Inflammatory macrophage treated with lipopolysaccharide for 1 hour (primary cell): ENCODE data around the gene REEP6.
A peak's percentile ranks its signal among the peaks of the same experiment; 100 is the strongest.

Experiments used
- DNase-seq, 2 donors: peaks; one replicate each; pipeline ENCODE4 v3.0.0-alpha.2; 2020 to 2022

Gene REEP6

DNA sequence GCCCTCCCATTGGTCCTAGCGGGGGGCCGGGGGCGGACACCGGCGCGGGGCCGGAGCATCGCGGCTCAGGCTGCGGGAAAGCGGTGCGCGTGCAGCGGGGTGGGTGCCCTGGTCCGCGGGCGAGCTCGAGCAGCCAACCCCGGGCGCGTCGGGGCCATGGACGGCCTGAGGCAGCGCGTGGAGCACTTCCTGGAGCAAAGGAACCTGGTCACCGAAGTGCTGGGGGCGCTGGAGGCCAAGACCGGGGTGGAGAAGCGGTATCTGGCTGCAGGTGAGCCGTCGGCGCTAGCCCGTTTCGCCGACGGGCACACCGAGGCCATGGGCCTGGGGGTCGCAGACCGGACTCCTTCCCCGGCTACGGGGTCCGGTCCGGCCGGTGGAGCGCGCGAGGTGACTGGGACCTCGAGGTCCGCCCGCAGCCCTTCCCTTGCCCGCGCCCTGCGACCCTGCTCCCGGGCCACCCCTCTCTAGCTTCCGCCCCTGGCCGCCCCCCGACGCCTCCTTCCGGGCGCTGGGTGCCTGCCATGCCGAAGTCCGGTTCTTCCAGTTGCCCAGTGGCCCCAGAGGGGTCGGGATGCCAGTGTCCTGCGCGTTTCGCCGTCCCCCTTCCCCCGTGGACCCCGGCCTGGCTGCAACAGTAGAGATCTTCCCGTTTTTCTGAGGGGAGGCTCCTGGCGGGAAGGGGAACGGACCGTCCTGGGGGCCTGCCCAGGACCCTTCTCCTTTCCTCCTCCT, at the start of gene REEP6:
Gene REEP6 (plus strand): TSS at position 68 of the 735 bp plus-strand sequence. CDS start 89 bp downstream, at position 157.
- no peak for DNase-seq

DNA sequence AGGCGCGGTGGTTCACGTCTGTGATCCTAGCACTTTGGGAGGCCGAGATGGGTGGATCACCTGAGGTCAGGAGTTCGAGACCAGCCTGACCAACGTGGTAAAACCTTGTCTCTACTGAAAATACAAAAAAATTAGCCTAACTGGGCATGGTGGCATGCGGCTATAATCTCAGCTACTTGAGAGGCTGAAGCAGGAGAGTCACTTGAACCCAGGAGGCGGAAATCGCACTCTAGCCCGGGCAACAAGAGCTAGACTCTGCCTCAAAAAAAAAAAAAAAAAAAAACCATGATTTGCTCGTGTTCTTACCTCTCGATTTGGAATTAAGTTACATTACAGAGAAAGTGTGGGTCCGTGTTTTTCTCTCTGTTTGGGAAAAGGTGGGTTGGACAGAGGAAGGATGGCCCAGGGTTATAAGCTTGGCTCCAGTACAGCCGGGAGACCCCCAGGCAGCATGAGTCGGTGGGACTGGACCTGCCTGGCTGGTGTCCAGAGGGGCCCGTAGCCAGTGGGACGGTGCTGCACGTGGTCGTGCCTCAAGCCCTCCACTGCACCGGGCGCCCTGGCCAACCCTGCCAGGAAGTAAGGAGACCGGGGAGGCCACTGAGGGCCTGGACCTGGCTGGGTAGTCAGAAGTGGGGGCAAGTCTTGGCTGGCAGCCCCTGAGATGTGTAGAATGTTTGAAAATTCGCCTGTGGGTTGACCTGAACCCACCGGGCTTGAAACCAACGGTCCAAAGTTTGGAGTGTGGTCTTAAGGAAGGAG, 49.1 kb upstream of the REEP6 start:
- no peak for DNase-seq

DNA sequence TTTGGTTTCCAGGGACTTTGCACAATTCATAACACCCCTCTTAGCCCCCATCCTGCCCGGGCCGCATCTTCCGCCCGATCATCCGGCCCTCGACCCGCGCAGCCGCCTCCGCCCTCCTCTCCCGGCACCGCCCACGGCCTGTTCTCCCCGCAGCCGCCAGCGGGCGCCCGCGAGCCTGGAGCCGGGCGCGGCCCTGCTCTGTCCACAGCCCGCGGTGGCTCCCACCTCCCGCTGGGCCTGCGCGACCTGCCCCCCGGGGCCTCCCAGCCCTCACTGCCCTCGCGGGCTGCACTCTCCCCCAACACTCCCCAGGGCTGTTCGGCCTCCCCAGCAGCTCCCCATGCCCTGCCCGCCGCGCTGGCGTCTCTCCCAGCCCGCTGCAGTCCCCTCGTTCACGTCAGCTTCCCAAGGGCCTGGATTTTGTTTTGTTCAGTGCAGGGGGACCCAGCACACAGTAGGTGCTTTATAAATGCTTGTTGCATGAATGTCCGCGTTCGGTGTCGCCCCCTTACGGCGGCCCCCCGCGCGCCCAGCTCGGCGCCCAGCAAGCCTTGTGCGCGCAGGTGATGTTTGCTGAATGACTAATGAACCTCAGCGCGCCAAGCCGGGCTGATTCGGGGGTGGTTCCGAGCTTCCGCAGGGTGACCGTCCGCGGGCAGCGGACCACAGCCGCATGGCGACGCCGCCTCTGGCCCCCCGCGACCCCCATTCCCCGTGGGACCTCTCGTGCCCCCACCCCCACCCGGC, 45.6 kb upstream of the REEP6 start:
- peak; percentile 35 to 85 for DNase-seq

DNA sequence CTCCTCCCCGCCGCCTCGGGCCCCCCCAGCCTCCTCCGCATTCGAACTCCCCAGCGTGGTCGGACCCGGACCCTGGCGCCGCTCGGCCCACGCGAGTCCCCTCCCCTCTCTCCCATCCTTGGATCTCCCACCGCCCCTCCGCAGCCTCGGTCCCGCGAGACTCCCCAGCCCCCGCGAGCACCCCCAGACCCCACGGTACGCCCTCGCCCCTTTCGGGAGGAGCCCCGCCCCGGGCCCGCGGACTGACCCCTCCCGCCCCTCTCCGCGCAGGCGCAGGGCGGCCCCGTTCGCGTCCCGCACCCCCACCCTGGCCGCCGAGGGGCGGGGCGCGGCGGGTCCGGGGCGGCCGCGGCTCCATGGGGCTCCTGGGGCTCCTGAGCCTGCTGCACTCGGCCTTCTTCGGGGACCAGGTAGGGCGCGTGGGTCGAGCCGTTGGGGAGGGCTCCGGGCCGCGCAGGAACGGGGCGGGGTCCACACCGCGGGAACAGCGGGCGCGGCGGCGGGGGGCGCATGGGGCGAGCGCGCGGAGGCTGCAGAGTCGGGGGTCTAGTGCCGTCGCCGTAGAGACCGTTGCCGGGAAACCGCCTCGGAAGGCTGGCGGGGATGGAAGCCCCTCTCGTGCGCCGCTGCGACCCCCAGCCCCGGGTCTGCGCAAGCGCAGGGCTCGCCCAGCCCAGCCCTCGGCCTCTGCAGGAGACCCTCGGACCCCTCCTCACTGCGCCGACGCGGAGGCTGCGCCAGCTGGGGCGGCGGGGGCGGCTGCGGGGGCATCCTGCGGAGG, 44.9 kb upstream of the REEP6 start:
- no peak for DNase-seq

DNA sequence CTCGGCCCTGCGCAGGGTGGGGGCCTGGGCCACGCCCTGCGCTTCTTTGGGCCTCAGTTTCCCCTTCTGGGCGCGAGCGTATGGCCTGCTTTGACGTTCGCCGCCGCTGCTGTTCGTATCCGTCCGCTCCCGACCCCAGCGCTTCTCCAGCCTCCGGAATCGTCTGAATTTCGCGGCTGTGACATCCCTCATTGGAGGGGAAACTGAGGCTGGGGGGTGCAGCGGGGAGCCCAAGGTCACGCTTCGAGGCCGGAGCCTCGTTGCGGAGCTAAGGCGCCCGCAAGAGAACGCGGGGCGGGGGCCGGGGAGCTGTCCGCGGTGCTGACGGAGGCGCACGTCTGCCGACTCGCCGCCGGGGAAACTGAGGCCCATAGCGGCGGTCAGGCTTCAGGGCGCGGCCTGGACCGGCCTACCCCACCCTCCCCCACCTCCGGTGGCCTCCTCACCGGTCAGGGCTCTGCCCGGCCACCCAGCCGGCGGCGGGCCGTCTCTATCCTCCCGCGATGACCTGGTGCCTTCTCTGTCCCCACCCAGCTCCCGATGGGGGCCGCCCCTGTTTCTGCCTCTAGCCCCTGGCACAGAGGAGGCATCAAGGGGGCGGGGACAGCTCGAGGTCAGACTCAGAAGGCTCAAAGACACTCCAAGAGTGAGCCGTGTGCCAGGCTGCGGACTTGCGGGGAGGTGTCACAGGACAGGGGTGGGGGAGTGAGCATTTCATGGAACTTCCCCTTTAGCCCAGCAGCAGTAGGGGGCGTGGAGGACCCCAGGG, 44.1 kb upstream of the REEP6 start:
- DNase-seq = no peak

DNA sequence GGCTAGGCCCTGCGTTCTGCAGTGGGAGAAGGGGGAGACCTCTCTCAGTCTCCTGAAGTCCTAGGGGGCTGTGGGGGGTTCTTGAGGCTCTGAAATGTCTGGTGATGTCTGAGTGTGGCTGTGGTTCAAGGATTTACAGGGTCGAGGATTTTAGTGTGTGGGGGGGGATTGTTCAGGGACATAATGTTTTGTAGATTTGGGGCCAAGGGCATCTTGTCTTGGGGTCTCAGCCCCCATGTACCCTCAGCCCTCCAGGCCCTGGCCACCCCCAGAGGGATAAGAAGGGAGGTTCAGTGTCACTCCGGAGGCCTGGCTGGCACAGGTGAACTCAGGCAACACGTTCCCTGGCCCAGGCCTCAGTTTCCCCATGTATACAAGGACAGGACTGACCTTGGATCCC, 43.5 kb upstream of the REEP6 start:
- no peak for DNase-seq

DNA sequence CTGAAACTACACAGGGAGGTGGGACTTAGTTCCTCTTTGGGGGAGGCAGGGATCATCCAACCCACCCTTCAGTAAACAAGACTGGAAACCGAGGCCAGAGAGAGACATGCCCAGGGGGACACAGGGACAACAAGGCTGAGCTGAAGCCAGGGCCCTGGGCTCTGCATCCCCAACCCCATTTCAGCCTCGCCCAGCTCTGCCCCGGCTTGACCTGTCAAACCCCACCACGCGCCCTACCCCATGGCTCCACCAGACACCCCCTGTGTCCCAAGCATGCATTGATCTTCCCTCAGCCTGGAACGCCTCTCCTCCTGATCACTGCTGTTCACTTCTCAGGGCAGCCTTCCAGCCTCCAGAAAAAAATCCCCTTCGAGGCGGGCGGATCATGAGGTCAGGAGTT, 43.0 kb upstream of the REEP6 start:
- no peak for DNase-seq

DNA sequence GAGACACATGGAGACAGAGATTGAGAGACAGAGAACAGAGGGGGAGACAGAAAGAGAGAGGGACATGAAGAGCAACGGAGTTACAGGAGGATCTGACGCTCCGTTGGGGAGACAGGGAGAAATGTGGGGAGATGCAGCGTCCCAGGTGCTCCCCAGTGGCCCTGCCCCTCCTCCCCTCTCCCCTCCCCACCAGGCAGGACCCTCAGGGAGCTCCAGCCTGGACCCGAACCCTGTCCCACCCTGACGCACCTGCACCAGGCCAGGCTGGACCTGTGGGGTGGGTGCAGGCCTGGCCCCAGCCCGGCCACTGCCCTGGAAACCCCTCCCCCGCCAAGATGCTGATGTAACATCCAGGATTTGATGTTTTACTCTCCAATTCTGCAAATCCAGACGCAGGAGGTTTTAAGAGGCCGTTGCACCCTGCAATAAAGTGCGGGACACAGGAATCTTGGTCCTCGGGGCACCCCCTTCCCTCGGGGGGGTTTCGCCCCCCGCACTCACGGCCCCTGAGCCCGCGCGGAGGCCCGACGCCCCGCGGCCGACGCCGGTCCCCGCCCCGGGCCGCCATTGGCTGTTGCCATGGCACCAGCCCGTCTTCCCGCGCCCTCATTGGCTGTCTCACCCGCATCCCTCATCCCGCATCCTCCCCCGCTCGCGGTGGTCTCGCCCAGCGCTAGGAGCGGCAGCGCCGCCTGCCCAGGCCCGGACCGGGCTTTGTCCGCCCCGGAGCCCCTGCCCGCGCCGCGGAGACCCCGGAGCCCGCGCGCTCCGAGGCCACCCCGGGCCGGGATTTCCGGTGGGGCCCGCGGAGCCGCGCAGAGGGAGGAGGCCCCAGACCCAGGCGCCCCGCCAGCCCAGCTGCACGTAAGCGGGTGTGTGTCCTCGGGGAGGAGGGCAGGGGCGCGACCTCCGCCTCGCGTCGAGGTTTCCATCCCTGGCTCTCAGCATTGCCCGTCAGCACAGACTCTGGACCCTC, 41.2 kb upstream of the REEP6 start, which contains the start of gene APC2:
Gene APC2 (plus strand): TSS at position 655 of the 976 bp plus-strand sequence. CDS start 2,881 bp downstream, outside the sequence.
- DNase-seq = no peak

DNA sequence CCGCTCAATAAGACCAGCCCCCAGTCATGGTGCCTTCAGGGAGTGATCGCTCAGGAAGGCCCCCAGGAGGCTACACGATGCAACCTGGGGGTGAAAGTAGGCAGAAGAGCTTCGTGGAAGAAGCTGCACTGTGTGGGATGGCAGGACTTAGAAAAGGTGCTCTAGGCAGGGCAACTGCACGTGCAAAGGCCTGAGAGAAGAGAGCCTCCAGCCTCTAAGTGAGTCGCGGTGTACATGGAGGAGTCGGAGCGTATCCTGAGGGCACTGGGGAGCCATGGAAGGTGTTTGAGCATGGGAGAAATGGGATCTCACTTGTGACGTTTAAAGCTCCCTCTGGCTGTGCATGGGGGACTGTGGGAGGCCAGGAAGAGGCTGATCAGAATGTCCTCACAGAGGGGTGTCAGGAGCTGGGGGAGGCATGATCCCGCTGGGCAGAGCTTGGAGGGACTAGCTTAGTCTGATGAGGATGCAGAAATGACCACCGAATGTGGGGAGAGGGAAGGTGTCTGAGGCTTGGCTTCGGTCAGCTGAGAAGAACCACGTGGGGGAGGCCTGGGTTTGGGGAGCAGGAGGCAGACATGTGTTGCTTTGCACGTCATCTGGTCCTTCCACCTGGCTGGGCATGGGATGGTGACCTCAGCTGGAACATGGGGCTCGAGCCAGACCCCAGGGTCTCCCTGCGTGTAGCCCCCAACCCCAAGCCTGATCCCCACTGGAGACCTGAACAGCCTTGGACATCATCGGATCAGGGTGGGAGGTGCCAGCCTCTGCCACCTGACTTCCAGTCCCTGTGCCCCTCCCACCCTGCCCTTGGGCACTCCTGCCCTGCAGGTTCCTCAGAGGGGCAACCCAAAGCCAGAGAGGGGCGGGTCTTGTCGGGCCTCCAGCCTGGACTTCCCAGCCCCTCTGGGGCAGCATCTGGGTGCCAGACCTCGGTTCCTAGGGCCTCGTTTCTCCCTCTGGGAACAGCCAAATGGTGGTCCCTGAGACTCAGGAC, 39.9 kb upstream of the REEP6 start:
- DNase-seq = no peak

DNA sequence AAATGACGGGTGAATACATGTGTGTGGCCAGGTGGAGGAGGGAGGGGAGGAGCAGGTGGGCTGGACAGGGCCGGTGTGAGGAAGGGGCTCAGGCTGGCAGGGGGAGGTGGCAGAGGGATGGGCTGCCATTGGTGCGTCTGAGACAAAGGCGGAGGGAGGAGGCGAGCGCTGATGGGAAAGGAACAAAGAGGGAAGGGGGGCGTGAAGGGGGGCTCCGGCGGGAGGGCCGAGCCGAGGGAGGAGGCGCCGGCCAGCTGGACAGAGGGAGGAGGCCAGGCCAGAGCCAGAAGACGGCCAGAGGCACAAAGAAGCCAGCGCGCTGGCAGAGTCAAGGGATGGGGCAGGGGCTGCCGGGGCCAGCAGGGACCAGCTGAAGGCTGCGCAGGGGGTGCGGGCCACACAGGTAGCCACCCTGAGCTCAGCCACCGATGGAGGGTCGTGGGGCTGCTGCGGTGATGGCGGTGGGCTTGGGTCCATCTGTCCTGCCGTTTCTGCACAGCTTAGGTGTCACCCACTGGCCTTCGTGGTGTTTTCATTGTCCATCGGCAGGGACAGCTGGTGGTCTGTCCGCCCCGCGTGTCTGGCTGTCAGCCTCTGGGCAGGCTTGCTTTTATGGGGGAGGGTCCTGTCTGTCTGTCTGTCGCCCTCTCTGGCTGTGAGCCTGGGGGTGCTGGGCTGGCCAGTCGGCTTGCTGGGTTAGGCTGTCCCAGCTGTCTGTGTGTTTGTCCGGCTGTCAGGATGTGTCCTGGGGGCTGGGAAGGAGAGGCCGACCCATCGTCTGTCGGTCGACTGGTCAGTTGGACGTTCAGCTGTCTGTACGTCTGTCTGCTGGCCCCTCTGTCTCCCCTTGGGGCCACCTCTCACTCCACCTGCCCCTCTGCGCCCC, 38.8 kb upstream of the REEP6 start:
- no peak for DNase-seq

DNA sequence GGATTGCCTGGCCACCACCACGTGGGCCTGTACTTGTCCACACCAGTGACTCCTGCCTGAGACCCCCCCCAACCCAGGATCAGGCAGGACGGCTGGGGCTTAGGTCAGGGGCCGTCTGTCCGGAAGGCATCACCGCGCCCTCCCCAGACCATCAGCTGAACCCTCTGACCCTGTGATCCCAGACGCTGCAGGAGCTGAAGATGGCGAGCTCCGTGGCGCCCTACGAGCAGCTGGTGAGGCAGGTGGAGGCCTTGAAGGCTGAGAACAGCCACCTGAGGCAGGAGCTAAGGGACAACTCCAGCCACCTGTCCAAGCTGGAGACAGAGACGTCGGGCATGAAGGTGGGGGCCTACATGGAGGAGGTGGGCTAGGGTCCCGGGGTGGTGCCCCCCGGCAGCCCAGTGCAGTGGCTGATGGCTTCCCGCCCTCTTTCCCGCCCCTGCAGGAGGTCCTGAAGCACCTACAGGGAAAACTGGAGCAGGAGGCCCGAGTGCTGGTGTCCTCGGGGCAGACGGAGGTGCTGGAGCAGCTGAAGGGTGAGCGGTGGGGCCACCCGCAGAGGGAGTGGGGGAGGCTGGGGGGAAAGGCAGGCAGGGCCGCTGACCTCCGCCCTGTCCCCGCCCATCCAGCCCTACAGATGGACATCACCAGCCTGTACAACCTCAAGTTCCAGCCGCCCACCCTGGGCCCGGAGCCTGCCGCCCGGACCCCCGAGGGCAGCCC, 38.0 kb upstream of the REEP6 start:
- no peak for DNase-seq

DNA sequence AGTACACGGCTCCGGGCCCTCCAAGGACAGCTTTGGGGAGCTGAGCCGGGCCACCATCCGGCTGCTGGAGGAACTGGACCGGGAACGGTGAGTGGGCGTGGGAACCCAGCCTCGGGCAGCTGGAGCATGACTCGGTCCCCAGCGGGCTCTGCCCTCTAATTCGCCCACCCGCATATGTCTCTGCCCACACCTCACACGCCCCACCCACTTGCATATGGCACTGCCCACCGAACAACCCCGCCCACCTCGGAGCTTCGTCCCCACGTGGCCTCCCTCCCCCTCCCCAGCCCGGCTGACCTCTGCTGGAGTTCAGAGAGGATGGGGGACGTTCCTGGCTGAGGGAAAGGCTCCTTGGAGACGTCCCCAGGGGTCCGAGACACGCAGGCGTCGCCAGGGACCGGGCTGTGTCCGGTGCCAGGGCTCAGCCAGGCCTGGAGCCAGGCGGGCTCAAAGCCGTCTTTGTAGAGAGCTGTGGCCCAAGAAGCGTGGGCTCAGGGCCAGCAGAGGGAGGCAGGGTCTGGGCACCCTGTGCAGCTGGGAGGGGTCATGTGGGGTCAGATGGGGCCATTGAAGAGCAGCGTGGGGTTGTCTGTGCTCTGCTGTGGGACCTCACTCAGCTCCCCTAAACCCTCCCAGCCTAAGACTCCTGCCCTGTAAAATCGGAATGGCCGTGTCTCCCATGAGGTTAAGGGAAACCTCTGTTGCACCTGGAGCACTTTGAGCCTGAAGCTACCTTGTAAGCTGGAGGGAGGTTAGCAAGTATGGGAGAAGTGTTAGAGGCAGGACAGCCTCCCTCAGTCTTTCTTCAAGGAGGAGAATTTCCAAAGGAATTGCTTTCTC, 37.2 kb upstream of the REEP6 start:
- DNase-seq = peak; percentile 26 to 52

DNA sequence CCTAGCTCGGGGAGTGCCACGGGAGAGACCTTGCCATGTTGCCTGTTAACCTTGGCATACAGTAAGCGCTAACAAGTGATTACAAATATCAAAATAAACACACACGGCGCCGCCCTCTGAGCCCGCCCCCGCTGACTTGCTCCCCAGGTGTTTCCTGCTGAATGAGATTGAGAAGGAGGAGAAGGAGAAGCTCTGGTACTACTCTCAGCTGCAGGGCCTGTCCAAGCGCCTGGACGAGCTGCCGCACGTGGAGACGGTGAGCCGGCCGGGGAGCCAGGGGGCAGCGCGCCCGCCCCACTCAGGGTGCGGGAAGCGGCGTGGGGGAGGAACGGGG, 36.0 kb upstream of the REEP6 start:
- no peak for DNase-seq

DNA sequence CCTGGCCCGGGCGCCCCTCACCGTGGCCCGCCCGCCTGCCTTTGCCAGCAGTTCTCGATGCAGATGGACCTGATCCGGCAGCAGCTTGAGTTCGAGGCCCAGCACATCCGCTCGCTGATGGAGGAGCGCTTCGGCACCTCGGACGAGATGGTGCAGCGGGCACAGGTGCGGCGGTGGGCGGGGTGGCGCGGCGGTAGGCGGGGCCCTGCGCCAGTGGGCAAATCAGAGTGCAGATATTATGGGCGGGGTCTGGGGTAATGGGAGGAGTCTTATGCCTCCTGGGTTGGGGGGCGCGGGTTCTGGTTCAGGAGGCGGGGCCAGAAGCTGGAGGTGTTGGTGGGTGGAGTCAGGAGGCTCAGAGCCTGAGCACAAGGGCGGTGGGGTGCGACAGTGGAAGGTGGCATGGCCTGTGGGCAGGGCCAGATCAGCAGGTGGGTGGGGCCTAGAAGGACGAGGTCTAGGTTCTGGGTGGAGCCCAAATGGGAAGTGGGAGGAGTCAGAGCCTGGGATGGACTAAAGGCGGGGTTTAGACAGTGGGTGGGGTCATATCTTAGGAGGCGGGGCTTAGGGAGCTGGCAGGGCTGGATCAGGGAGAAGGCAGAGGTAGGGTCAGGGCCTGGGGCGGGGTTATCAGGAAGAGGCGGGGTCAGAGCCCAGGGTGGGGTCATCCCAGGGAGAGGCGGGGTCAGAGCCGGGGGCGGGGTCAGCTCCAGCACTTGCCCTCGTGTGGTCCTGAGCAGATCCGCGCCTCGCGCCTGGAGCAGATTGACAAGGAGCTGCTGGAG, 35.5 kb upstream of the REEP6 start:
- peak; percentile 66 to 87 for DNase-seq

DNA sequence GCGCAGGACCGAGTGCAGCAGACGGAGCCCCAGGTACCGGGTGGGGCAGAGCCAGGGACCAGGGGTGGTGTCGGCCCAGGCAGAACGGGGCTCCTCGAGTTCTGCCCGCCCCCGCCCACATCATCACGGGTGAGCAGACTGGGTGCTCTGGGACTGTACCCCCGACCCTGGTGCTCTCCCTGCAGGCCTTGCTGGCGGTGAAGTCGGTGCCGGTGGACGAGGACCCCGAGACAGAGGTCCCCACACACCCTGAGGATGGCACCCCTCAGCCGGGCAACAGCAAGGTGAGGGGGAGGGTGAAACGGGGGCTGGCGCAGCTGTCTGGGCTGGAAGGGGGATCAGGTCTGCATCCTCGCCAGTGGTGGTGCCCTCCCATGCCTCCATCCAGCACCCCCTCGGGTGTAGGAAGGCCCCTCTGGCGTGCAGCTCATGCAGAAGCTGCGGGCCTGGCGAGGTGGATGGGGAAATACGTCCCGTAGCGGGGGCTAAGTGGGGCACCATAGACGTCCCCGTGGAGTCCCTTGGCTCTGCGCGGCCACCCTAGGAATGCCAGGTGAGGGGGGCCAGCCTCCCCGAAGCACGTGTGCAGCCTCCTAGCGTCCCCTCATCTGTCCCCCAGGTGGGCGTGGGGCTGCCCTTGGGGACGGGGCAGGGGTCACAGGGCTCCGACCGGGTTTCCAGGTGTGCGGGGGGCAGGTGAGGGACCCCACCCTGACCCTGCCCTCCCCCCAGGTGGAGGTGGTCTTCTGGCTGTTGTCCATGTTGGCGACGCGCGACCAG, 34.7 kb upstream of the REEP6 start:
- DNase-seq = no peak
